Lung (tissue), 12 donors: ENCODE measurements around the gene FCRL5. TPM values are rescaled to one million over a fixed set of nuclear protein-coding genes. Genes with fewer than 3 reads are reported as not detected.

Source experiments
- ATAC-seq: fragments of 200-7000 bp; cut with Tn5 transposase; one replicate; pipeline ENCODE4 v1.9.1; 2020; ENCODE audit warnings: moderate number of reproducible peaks; ENCODE audit not compliant: insufficient read depth, low FRiP score
- DNase-seq, 3 donors: peaks; one replicate each; pipeline ENCODE4 v3.0.0-alpha.2; 2013 to 2017
- H3K27ac ChIP-seq, 2 donors: one replicate each; pipeline ENCODE4 v1.5.1; 2013; ENCODE audit warnings: mild to moderate bottlenecking in 2 of 2, moderate library complexity in 2 of 2, control low read depth in 1 of 2, inconsistent platforms in 1 of 2, low read depth in 1 of 2, low read length in 1 of 2
- H3K27me3 ChIP-seq, 3 donors: one replicate each; pipeline ENCODE4 v1.5.1; 2013; ENCODE audit warnings: low read length in 2 of 3; ENCODE audit not compliant: control insufficient read depth in 3 of 3, insufficient read depth in 3 of 3
- H3K36me3 ChIP-seq, 4 donors: one replicate each; pipeline ENCODE4 v1.5.1; 2013; ENCODE audit warnings: low read length in 4 of 4, mild to moderate bottlenecking in 1 of 4, moderate library complexity in 1 of 4; ENCODE audit not compliant: control insufficient read depth in 4 of 4, insufficient read depth in 4 of 4
- H3K4me1 ChIP-seq, 5 donors: one replicate each; pipeline ENCODE4 v1.5.1; 2013; ENCODE audit warnings: low read length in 5 of 5, mild to moderate bottlenecking in 2 of 5, moderate library complexity in 1 of 5; ENCODE audit not compliant: control insufficient read depth in 5 of 5, insufficient read depth in 5 of 5
- H3K4me3 ChIP-seq: one replicate; pipeline ENCODE4 v1.5.1; 2013; ENCODE audit warnings: mild to moderate bottlenecking, control low read depth, moderate library complexity
- H3K9ac ChIP-seq, 2 donors: one replicate each; pipeline ENCODE4 v1.5.1; 2013; ENCODE audit warnings: low read length in 2 of 2, control low read depth in 1 of 2; ENCODE audit not compliant: insufficient read depth in 1 of 2
- H3K9me3 ChIP-seq, 4 donors: one replicate each; pipeline ENCODE4 v1.5.1; 2013; ENCODE audit warnings: low read length in 3 of 4, mild to moderate bottlenecking in 1 of 4, moderate library complexity in 1 of 4; ENCODE audit not compliant: control insufficient read depth in 4 of 4, insufficient read depth in 3 of 4
- CTCF ChIP-seq: IDR thresholded peaks from 2 replicates; pipeline ENCODE4 v1.5.1; 2012; ENCODE audit warnings: mild to moderate bottlenecking; ENCODE audit errors: control extremely low read depth, extremely low read depth
- WGBS, 2 donors: extraction: QIAGEN DNeasy Blood & Tissue Kit; methylation state at CpG; one replicate each; pipeline ENCODE4 v1.1.7; 2013; 5-methylcytosine and 5-hydroxymethylcytosine counted together
- polyA plus RNA-seq, 2 donors: library from polyadenylated mRNA; stranded (reverse); fragments of 200-250 nt; gene quantifications; one replicate each; pipeline ENCODE4 v1.2.1, GENCODE V29; 2013
- total RNA-seq, 2 donors: library from RNA; depleted of rRNA in 1 of 2; stranded (reverse); fragments of >200 nt in 1 of 2; gene quantifications; one replicate each; pipeline ENCODE4 v1.2.1, GENCODE V29; 2014 to 2021
- donor health status: control.
- donor health status: control.
- donor health status: Bipolar disorder and iron deficiency.
- donor health status: healthy.
- donor health status: DM: yes; HTN: yes; CAD: no.

FCRL5 gene
- total and polyA plus RNA-seq, 4 donors: 0.26 to 5.9 (median 1.6) TPM

DNA sequence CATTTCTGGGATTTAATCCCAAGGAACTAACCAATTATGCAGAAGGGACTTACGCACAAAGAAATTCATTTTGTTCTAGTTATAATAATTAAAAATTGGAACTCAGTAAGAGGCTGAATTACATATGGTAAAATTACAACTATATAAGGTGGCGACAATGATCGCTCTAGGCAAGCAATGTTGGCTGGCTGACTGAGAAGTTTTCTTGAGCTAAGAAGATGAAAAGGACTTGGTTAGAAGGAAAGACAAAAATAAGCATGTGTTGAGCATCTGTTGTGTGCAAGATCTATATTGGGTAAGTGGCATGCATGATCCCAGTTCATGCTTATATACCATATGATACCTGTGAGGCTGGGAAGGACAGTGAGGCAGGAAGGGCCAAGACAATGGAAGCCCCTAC, 80.8 kb downstream of the FCRL5 start:
- no peak for DNase-seq
- no peak for TF ChIP-seq CTCF
- H3K36me3 ChIP-seq: no peaks in the 10 kb centered on the region
- no peak overlapping the region for H3K4me3 ChIP-seq
- H3K27ac ChIP-seq: no peak overlapping the region
- no peak for ATAC-seq
- 97% methylated on average over 3 of the region's 3 CpGs for WGBS, 2 donors
- H3K27me3 ChIP-seq: no peaks in the 10 kb centered on the region
- H3K9me3 ChIP-seq: peaks cover 0 to 4% (median 1%) of the 10 kb centered on the region in 4 donors
- H3K4me1 ChIP-seq: no peaks in the 10 kb centered on the region
- no peak overlapping the region for H3K9ac ChIP-seq

- Histone ChIP-seq H3K9ac (no peak overlapping the region), H3K36me3 (no peaks in the 10 kb centered on the region), H3K27ac (no peak overlapping the region), H3K9me3 (no peaks in the 10 kb centered on the region), H3K4me3 (no peak overlapping the region), H3K27me3 (no peaks in the 10 kb centered on the region), H3K4me1 (no peaks in the 10 kb centered on the region)
- DNase-seq: no peak
- no peak for TF ChIP-seq CTCF
- no peak for ATAC-seq
- WGBS, 2 donors: 70 to 74% methylated on average over 4 of the region's 4 CpGs
Measured at GRCh38 chr1:157469752-157470675, 82.3 kb downstream of the FCRL5 start.

DNA sequence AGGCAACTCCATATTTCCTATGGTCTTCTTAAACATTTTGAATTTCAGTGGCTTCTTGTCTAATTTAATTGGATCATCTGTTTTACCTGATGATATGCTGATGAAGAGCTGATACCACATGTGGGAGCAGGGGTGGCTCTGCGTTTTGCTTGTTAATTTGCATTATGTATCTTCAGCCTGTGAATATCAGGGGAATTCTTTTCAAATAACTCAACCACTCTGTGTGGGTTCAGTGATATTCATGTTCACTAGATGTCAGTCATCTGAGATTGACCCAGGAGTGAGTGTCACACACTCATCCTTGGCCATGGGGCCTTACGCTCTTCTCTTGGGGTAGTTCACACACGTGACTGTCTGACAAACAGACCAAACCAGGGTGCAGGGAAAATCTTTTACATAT, 83.0 kb downstream of the FCRL5 start:
- no peak for TF ChIP-seq CTCF
- Histone ChIP-seq H3K4me1 (no peaks in the 10 kb centered on the region), H3K9ac (no peak overlapping the region), H3K27ac (no peak overlapping the region), H3K9me3 (no peaks in the 10 kb centered on the region), H3K27me3 (no peaks in the 10 kb centered on the region), H3K4me3 (no peak overlapping the region), H3K36me3 (no peaks in the 10 kb centered on the region)
- no peak for DNase-seq
- ATAC-seq: no peak
- 81 to 87% methylated on average over 3 of the region's 3 CpGs for WGBS, 2 donors
